Caco-2 (cell line): ENCODE data around the gene GZF1. TPM values are rescaled to one million over a fixed set of nuclear protein-coding genes. Genes with fewer than 3 reads are reported as not detected.

ENCODE experiments used
- BruUV-seq: library from RNA; stranded (reverse); fragments of 400-500 nt; replicated peaks from 2 replicates; lab custom pipeline; 2021; lab: Mats Ljungman, UMichigan
- CTCF ChIA-PET: fragments of 300-600 bp; sonication (Branson Sonifier 250); formaldehyde crosslinking; loops from one replicate; lab custom pipeline; 2022; ENCODE audit warnings: antibody characterized with exemption; lab: Charles Lee
- POLR2A ChIA-PET: fragments of 300-600 bp; sonication (Branson Sonifier 250); formaldehyde crosslinking; loops from one replicate; lab custom pipeline; 2022; ENCODE audit warnings: antibody characterized with exemption; lab: Charles Lee
- DNase-seq, 2 experiments: peaks; one replicate each; pipeline versions ENCODE4 v3.0.0 to v3.0.0-alpha.2; 2020 to 2022
- H3K27me3 ChIP-seq: replicated peaks from 2 replicates; pipeline ENCODE4 v1.6.0; 2011; ENCODE audit warnings: low read length; ENCODE audit not compliant: control insufficient read depth, insufficient read depth
- H3K36me3 ChIP-seq: 2 replicates; pipeline ENCODE4 v1.5.1; 2011; ENCODE audit warnings: low read length; ENCODE audit not compliant: control insufficient read depth, insufficient read depth
- H3K4me1 ChIP-seq: fragments of 250-450 bp; sonication (Bioruptor Pico); 2 replicates; pipeline ENCODE4 v1.5.1; 2020; ENCODE audit warnings: mild to moderate bottlenecking
- H3K4me3 ChIP-seq: 2 replicates; pipeline ENCODE4 v1.5.1; 2011; ENCODE audit warnings: low read depth, mild to moderate bottlenecking, control low read depth, low read length
- H3K9me3 ChIP-seq: fragments of 250-450 bp; sonication (Bioruptor Pico); 2 replicates; pipeline ENCODE4 v1.5.1; 2020; ENCODE audit warnings: mild to moderate bottlenecking, moderate library complexity
- H3K27ac Mint-ChIP-seq: one replicate; pipeline ENCODE4 v1.8.0; 2022; ENCODE audit warnings: mixed read lengths; ENCODE audit not compliant: unreplicated experiment
- H3K27me3 Mint-ChIP-seq: one replicate; pipeline ENCODE4 v1.8.0; 2022; ENCODE audit warnings: mixed read lengths; ENCODE audit not compliant: insufficient read depth, unreplicated experiment
- H3K36me3 Mint-ChIP-seq: one replicate; pipeline ENCODE4 v1.8.0; 2022; ENCODE audit warnings: mild to moderate bottlenecking, mixed read lengths; ENCODE audit not compliant: insufficient read depth, unreplicated experiment
- H3K4me1 Mint-ChIP-seq: one replicate; pipeline ENCODE4 v1.8.0; 2022; ENCODE audit warnings: low read depth, mixed read lengths; ENCODE audit not compliant: unreplicated experiment
- H3K4me3 Mint-ChIP-seq: one replicate; pipeline ENCODE4 v1.8.0; 2022; ENCODE audit warnings: mild to moderate bottlenecking, moderate library complexity, mixed read lengths; ENCODE audit not compliant: unreplicated experiment
- H3K9me3 Mint-ChIP-seq: one replicate; pipeline ENCODE4 v1.8.0; 2022; ENCODE audit warnings: mixed read lengths; ENCODE audit not compliant: unreplicated experiment
- CTCF ChIP-seq, 2 experiments: fragments of 200-600 bp in 1 of 2; IDR thresholded peaks; 1 replicate in 1 of 2; 2 replicates in 1 of 2; pipeline versions ENCODE4 v1.5.1 to v1.8.0; 2011 to 2022; ENCODE audit warnings: antibody characterized with exemption in 1 of 2, control low read depth in 1 of 2, inconsistent platforms in 1 of 2, low read depth in 1 of 2, low read length in 1 of 2, mild to moderate bottlenecking in 1 of 2, moderate library complexity in 1 of 2; ENCODE audit not compliant: insufficient read depth in 1 of 2, severe bottlenecking in 1 of 2, unreplicated experiment in 1 of 2
- intact Hi-C: fragments of 100-400 bp; cut with micrococcal nuclease; formaldehyde crosslinking; loops from one replicate; pipeline ENCODE4 v1.10.0; 2022; ENCODE audit not compliant: unreplicated experiment
- total RNA-seq: library from RNA; stranded (reverse); gene quantifications from 2 replicates; pipeline ENCODE4 v1.2.3, GENCODE V29; 2022

Gene GZF1
- total RNA-seq, 1 experiment from 2014 or later = 18.4 TPM

- peak within 1 kb of the TSS; percentile 67 for H3K27ac Mint-ChIP-seq
- Histone ChIP-seq H3K4me1 (peaks cover 12% of the 10 kb centered on the region), H3K4me3 (peak within 1 kb of the TSS; percentile 96), H3K36me3 (no peaks in the 10 kb centered on the region), H3K9me3 (no peaks in the 10 kb centered on the region), H3K27me3 (no peaks in the 10 kb centered on the region)
- DNase-seq = peak; percentile 94 to 96
- BruUV-seq = no TSS peak
- peak within 1 kb of the TSS; percentile 94 for H3K4me3 Mint-ChIP-seq
- intact Hi-C loops = loop anchor here (5.0 kb wide), 1 partner anchor 59 kb away; the partner anchor contains the start of gene GZF1
- no peaks in the 10 kb centered on the region for H3K9me3 Mint-ChIP-seq
- H3K4me1 Mint-ChIP-seq = peaks cover 5% of the 10 kb centered on the region
- CTCF ChIA-PET = interaction anchor here (0.5 to 1.1 kb wide), 6 partner anchors 25 to 188 kb away, joined by 3 to 15 read pairs (median 4); partner anchors contain the start of gene NXT1
- no peaks in the 10 kb centered on the region for H3K27me3 Mint-ChIP-seq
- POLR2A ChIA-PET = interaction anchor here (0.6 to 1.3 kb wide), 6 partner anchors 30 to 125 kb away, joined by 3 to 9 read pairs (median 4); partner anchors contain the start of gene GZF1
- no peaks in the 10 kb centered on the region for H3K36me3 Mint-ChIP-seq
- TF ChIP-seq CTCF (IDR thresholded peaks at IDR 0.05; ENCODE audit: insufficient read depth in 1 of 2, low read depth in 1 of 2, low read length in 1 of 2, severe bottlenecking in 1 of 2, unreplicated experiment in 1 of 2) = peak; percentile 39 to 56
These were observed 59.3 kb downstream of the GZF1 start, which contains the start of gene NAPB for GRCh38 chr20:23420943-23421931. Gene NAPB, minus strand, starts transcription at chr20:23421488. Its CDS starts 86 bp downstream, at chr20:23421402.

Other genes starting within 250 kb of the GZF1 start
- gene NXT1, start 11.4 kb upstream of the GZF1 start, total RNA-seq = 33.6 and 34.1 TPM in 2 replicates
- 9.4 and 10.1 TPM in 2 replicates for gene NAPB, start 59.3 kb downstream of the GZF1 start, total RNA-seq
- 0.91 and 0.93 TPM in 2 replicates for gene CSTL1, start 77.5 kb downstream of the GZF1 start, total RNA-seq
- not detected in 2 replicates for gene CST11, start 90.7 kb downstream of the GZF1 start, total RNA-seq
- not detected in 2 replicates for gene CST8, start 128.9 kb downstream of the GZF1 start, total RNA-seq
- gene CST9L, start 206.3 kb downstream of the GZF1 start, total RNA-seq = not detected in 2 replicates
- not detected in 2 replicates for gene CST9, start 243.7 kb downstream of the GZF1 start, total RNA-seq